Fibroblast of lung (primary cell): ENCODE results near the gene IGF2BP2.

Experiments used
- CTCF ChIP-seq, 2 donors: IDR thresholded peaks in 1 of 2; conservative IDR thresholded peaks in 1 of 2; 1 replicate in 1 of 2; 2 replicates in 1 of 2; pipeline ENCODE4 v1.5.1; 2011 to 2012; ENCODE audit warnings: low read length in 2 of 2, control low read depth in 1 of 2, inconsistent platforms in 1 of 2, low read depth in 1 of 2, mild to moderate bottlenecking in 1 of 2
- EZH2 ChIP-seq: IDR thresholded peaks from 2 replicates; pipeline ENCODE4 v1.5.1; 2012; ENCODE audit warnings: low read length, control low read depth, mild to moderate bottlenecking; ENCODE audit errors: missing control alignments

- no peak for TF ChIP-seq CTCF (conservative IDR thresholded peaks at IDR 0.05 in 1 of 2, IDR thresholded peaks at IDR 0.05 in 1 of 2; ENCODE audit: low read depth in 1 of 2, low read length in 2 of 2)
- TF ChIP-seq EZH2 = no peak
Observed at GRCh38 chr3:185844051-185844450, 19.2 kb upstream of the IGF2BP2 start.
